GM19324 (cell line): ENCODE data around the gene SIGLEC10.
A peak's percentile ranks its signal among the peaks of the same experiment; 100 is the strongest.
"Not testable (repeated sequence)": the region's sequence is repeated elsewhere in the genome, so short reads cannot be mapped to it uniquely, and the experiment has no call there.

Source experiments
- ATAC-seq: cut with Tn5 transposase; IDR thresholded peaks from one replicate; pipeline ENCODE4 v1.9.1; 2021; ENCODE audit warnings: mild to moderate bottlenecking, moderate library complexity; ENCODE audit not compliant: unreplicated experiment, low FRiP score

The SIGLEC10 gene

DNA sequence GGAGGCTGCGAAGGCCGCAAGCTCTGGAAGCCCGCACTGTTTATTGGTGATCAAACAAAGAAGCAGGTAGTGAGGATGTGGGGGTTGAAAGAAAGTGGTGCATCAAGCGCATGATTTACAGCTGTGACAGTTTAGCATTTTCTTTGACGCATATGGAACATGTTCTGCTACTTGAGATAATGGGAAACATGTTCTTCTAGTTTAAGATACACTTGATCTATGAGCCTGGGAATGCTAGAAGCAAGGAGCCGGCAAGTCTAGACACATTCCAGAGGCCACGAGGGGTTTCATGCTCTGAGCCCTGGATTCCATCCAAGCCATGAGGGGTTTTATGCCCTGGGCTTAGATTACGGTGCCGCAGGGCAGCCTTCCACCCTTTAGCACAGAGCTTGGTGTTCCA, 20.0 kb downstream of the SIGLEC10 start:
- not testable (repeated sequence) for ATAC-seq

DNA sequence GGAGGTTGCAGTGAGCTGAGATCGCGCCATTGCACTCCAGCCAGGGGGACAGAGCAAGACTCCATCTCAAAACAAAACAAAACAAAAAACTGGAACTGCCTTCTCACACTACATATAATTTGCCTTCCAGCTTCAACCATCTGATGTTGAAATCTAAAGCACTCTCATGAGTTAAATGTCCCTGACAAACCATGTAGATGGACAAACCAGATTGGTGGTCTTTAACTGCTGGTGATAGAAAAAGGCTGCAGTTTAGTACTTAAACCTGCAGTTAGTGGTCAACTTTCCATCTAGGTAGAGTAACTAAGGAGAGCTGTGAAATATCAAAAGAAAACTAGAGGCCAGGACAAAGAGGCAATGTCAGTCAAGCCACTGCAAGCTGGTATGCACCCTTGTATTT, 21.3 kb downstream of the SIGLEC10 start:
- ATAC-seq = no peak

DNA sequence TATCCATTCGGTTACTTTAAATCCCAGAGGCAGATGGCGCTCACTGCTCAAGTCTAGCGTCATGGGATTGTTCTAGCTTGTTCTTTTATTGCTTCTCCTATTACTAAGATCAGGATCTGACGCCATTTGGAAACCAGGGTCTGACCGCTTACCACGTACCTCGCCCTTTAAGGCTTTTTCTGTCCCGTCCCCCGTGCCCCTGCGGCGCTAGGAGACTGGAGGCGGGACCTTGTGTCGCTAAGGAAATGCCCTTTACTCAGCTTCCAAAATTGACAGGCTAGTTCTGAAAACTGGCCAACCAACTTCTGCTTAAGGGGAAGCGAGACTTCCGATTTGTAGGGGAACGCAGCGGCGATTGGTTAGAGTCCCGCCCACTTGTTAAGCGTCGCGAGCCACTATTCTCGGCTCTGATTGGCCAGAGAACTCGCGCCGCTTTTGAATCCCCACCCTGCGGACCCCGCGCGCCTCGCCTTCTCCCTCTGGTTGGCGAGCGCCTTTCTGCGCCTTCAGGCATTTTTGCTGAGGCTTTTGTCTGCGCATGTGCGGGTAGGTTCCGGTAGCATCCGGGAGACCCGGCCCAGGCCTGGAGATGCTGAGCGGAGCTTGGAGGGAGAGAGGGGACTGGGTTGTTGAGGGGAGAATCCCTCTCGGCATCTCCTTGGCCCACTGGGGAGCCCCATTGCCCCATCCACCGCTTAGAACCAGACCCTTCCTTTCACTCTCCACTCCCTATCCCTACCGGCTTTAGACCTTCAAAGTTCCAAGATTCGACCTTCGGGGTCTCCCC, 23.2 kb downstream of the SIGLEC10 start:
- peak; percentile 95 for ATAC-seq

DNA sequence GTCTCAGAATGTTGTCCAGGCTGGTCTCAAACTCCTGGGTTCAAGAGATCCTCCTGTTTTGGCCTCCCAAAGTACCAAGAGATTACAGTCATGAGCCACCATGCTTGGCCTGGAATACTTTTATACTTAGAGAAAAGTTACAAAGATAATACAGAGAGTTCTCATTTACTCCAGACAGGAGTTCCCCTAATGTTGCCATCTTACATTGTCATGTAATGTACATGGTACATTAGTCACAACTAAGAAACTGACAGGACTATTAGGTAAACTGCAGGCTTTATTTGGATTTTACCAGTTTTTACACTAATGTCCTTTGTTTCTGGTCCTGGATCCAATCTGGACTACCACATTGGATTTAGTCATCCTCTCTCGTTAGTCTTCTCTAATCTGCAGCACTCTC, 24.7 kb downstream of the SIGLEC10 start:
- no peak for ATAC-seq

DNA sequence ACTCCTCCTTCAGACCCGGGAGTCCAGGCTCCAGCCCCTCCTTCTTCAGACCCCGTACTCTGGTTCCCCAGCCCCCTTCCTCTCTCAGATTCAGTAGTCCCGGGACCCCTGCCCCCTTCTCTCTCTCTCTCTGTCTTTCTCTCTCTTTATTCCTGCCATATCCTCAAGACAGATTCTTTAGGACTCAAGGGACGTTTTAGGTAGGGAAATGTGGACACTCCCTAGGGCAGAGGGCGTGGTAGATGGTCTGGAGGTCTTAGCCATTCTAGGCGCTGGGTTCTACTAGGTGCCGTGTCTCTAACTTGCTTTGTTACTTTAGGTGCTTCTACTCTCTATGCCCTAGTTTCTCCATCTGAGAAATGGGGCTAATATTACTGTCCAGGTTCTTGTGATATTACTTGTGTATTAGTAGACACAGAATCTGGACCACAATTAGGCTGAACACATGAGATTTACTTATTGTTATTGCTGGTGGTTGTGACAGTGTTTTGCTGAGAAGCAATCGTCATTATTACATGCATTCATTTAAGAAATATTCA, 26.3 kb downstream of the SIGLEC10 start:
- ATAC-seq = no peak

DNA sequence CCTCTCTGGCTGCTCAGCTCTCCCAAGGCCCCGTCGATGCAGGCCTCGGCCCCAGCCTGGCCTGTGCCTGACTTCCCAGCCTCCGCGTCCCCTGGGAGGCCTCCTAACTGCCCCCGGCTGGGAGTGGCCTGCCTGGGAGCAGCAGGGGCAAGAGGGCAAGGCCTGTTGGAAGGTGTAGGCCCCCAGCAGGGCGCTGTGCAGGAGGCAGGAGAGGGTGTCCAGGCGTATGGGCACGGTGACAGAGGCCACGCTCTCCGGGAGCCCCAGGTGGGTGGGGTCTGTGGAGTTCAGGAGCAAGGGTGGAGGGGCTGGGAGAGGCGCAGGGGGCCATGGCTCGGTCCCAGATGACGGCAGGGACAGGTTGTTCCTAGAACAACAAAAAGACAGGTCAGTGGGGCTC, 28.3 kb downstream of the SIGLEC10 start:
- no peak for ATAC-seq

DNA sequence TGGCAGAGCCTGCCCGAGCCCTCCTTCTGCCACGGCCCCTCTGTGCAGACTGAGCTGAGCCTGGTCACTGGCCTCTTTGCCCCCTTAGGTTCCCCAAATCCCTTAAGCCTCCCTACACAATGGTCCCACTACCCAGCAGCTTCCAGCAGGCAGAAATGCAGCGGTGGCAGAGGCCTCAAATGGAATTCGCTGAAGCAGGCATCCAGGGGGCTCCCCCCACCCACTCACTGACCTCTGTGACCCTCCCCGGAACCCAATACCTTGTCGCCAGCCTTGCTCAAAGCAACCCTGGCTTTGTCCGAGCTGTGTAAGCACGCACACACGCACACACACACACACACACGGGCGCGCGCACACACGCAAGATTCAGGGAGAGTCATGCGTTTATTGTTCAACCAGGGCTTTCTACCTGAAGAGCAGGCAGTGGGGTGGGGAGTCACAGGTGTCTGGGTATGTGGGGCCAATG, 29.5 kb downstream of the SIGLEC10 start, which contains the start of gene LIM2:
LIM2 (minus strand) TSS at position 51 of the 466 bp plus-strand sequence. CDS start 531 bp downstream, outside the sequence.
- no peak for ATAC-seq

DNA sequence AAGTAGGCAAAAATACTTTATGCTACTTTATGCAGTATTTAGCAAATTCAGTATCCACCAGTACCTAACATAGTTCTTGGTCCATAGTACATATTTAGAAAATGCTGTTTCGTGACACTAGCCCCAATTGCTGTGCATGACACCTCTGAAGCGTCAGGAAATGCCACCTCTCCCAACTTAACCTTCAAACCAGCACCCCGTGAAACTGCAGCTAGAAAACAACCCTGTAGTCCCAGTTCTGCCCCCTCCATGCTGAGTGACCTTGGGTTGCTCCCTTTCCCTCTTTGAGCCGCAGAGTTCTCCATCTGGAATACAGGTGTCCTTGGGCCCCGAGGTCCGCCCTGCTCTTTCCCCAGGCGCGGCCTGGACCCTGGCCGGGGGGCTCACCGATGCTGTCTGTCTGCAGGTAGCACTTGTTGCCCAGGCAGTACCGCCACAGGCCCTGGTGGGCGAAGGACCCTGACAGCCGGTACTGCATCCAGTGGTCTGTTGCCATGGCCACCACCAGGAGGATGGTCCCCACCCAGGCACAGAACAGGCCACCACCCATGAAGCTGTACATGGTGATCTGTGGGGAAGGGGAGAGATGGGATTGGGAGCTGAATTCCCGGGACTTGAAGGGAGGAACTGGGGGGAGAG, 30.4 kb downstream of the SIGLEC10 start:
- no peak for ATAC-seq

DNA sequence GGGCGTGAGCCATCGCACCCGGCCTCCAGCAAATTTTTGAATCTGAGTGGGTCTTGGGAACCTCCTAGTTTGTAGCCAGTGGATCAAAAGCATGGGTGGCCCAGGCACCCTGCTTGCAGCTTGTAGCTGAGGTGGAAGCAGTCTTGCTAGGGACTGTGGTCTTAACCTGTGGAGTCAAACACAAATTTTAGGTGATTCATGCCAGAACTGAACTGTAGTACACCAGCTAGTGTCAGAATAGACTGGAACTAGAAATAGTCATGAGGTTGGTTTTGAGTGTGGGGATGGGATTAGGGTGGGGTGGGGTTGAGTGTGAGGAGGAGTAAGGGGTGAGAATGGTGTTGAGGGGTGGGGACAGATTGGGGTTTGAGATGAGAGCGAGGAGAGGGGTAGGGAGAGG, 35.4 kb downstream of the SIGLEC10 start:
- ATAC-seq = no peak

DNA sequence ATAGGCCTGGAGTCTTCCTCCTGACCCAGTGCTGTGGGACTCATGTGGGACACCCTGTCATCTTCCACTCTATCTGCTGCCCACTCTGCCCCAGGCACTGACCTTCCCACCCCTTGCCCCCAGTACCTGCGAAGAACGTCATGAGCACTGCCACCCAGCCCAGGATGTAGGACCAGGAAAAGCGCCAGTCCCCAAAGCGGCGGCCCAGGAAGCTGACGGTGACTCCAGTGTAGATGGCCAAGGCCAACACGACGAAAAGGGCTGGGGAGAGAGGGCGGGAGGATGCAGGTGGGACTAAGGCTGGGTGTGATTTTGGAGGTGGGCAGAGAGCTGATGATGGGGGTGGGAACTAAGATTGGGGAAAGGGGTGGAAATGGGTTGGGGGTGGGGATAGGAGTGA, 37.1 kb downstream of the SIGLEC10 start:
- ATAC-seq = no peak

DNA sequence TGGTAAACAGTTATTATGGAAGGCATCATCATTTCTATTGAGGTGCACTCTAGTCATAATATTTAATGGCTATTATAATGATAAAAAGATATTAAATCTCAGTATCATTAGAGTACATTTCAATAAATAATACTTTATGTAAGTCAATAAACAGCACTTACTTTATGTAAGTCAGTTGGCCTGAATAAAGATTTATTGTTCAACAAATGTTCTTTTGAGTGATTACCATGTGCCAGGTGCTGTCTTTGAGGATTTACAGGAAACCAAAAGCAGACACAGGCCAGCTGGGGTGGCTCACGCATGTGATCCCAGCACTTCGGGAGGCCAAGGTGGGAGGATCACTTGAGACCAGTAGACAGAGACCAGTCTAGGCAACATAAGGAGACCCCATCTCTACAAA, 40.0 kb downstream of the SIGLEC10 start:
- no peak for ATAC-seq

DNA sequence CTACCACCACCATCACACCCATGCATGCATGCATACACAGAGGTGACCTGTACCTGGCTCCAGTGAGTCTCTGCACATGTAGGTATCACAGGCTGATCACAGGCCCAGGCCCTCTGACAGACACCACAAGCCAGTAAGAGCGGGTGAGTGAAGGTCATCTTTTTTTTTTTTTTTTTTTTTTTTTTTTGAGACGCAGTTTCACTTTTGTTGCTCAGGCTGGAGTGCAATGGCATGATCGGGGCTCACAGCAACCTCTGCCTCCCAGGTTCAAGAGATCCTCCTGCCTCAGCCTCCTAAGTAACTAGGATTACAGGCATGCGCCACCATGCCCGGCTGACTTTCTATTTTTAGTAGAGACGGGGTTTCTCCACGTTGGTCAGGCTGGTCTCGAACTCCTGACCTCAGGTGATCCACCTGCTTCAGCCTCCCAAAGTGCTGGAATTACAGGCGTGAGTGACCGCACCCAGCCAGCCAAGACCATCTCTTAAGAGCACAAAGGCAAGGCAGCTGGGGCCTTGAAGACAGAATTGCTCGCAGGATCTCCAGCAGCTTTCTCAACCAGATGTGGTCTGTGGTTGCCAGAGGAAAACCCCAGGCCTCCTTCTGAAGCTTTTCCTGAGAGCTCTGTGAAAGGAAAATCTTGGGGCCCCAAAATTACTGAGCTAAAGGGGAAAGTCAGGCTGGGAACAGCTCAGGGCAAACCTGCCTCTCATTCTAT, 41.8 kb downstream of the SIGLEC10 start:
- no peak for ATAC-seq

DNA sequence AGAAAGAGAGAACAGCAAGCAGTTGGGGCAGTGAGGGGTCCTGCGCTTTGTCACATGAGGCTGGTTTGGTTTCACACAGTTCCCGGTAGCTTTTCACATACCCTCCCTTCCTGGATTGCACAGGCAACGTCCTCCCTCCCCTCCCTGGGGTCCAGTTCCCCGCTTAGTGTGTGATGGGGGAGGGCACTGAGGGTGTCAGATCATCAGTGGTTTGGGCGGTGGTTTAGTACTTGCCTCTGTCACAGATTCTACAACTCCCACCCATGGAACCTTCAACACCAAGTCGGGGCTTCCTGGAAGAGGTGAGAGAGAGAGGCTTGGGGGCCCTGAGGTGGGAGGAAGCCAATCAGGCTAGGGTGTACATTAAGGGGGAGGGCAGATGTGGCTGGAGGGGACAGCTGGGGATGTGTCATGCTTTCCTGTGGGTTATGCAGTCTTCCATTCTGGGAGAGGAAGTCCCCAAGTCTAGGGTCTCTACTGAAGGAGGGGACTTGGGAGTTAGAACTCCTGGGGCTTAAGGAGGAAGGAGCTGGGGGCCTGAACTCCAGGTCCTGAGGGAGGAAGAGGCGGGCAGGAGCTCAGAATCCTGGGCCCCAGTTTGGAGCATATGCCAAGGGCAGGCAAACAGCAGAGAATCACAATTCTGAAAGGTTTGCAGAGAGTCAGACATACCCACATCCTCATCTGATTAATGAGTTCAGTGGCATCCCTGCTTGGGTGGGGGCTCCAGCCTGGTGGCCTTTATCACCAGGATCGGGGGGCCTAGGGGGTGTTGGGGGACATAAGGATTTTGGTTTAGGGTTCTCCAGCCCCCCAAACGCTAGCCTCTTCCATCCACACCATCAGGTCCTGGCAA, 44.6 kb downstream of the SIGLEC10 start, which contains the start of gene NKG7:
NKG7 (minus strand) TSS at position 6 of the 856 bp plus-strand sequence. CDS start 119 bp downstream, outside the sequence.
- ATAC-seq = no peak

DNA sequence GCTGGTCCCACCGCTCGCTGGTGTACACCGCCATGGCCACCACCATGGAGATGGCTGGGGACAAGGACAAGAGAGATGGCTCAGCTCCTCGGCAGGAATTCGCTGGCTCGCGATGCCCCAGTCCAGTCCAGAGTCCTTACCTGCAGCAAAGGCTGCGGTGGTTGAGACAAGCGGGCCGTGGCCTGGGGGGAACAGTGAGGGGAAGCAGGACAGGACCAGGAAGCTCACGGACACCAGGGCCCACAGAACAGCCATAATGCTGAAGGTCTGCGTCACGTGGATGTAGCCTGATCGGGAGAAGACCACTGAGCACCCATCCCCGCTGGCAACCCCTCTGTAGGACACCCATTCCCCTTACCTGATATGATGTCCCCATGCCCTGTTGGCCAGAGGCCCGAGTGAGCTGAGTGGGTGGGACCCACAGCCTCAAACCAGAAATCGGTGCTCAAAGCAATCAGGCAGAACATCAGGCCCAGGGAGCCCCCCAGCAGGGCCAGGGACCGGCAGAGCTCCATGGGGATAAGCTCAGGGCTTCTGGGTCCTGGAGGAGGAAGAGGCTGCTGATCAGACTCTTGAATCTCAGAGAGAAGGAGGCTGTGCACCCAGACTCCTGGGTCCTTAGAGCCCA, 45.3 kb downstream of the SIGLEC10 start:
- no peak for ATAC-seq

DNA sequence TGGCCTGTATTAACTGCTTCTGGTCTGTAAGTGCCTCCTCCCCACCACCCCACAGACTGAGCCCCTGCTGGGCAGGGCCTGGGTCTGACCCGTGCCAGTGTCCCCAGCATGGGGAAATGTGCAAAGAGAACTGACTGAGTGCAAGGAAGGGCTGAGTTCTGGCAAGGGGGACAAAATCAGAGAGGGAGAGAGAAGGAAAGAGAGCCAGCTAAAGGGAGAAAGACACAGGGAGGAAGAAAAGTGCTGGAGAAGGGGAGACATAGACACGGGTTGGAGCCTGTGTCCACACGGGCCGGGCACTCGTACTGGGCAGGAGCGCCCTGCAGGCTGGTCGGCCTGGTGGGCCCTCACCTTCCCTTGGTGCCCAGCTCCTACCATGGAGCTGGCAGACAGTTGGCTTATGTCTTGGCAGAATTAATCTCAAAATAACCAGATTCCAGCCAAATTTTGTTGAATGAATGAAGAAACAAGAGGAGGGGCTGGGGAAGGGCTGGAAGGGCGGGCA, 46.2 kb downstream of the SIGLEC10 start:
- no peak for ATAC-seq

DNA sequence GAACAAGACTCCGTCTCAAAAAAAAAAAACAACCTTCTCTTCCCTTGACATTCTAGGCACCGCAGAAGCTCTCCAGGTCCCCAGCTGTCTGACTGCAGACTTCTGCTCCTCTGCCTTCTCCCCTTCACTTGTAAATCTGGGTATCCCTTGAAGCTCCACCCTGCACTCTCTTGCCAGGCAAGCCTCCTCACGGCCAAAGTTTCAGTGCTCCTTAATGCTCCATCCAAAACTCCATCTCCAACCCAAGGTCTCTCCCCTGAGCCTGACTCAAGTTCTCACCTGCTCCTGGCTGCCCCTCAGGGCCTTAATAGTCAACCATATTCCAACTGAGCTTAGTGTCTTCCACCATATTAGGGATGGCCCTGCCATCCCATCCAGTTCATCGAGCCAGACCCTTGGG, 47.2 kb downstream of the SIGLEC10 start:
- no peak for ATAC-seq

DNA sequence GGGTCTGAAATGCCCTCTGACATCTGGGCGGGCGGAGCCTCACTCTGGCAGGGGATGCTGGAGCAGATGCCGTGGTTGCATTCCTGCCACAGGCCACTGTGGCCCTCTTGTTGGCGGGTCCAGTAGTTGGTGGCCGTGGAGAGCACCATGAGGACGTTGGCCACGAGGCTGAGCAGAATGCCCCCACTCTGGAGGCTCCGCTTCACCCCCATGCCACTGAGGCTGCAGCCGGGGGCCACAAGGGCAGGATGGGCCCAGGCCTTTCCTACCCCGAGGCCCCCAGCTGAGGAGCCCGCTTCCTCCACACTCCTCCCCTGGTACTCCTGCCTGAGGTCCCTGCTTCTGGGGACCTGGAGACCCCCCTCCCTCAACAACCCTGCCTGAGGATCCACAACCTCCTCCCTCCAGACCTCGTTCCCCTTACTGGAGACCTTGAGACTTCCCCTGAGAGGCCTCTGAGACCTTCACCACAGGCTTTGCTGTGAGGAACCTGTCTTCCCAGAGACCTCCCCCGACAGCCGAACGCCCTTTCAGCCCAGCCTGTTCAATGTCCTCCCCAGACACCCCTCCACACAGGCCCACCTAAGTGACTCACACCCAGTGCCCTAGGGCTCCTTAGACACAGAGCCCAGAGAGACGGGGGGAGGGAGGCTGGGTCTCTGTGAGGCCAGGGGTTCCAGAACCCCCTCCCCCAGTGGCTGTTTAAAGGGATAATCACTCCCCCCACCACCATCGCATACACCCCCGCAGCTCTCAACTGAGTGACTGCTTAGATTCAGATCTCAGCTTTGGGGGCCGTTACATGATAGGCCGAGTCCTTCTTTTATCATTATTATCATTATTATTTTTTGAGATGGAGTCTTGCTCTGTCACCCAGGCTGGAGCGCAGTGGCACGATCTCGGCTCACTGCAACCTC, 48.8 kb downstream of the SIGLEC10 start, which contains the start of gene CLDND2:
CLDND2 (minus strand) TSS at position 638 of the 917 bp plus-strand sequence; CDS start at position 212, 426 bp downstream.
- no peak for ATAC-seq
